Large intestine (tissue), 3 donors: ENCODE measurements around the gene ARMC9. TPM values are rescaled to one million over a fixed set of nuclear protein-coding genes. Genes with fewer than 3 reads are reported as not detected.

Source experiments
- DNase-seq, 2 donors: peaks; one replicate each; pipeline versions ENCODE4 v3.0.0 to v3.0.0-alpha.2; 2013
- H3K27ac ChIP-seq: one replicate; pipeline ENCODE4 v1.5.1; 2013; ENCODE audit warnings: low read length
- H3K27me3 ChIP-seq: 2 replicates; pipeline ENCODE4 v1.6.1; 2013; ENCODE audit warnings: low read length; ENCODE audit not compliant: control insufficient read depth, insufficient read depth
- H3K36me3 ChIP-seq: 2 replicates; pipeline ENCODE4 v1.6.1; 2013; ENCODE audit warnings: low read length; ENCODE audit not compliant: control insufficient read depth, insufficient read depth
- H3K4me1 ChIP-seq: one replicate; pipeline ENCODE4 v1.6.1; 2013; ENCODE audit warnings: low read length; ENCODE audit not compliant: control insufficient read depth, insufficient read depth
- H3K4me3 ChIP-seq: one replicate; pipeline ENCODE4 v1.5.1; 2013; ENCODE audit warnings: low read length
- H3K9me3 ChIP-seq: one replicate; pipeline ENCODE4 v1.6.1; 2013; ENCODE audit warnings: mild to moderate bottlenecking, low read depth, low read length, moderate library complexity; ENCODE audit not compliant: control insufficient read depth
- WGBS: methylation state at CpG from one replicate; pipeline ENCODE4 v1.1.5; 2013; ENCODE audit warnings: low lambda C conversion rate; ENCODE audit not compliant: insufficient coverage; 5-methylcytosine and 5-hydroxymethylcytosine counted together
- polyA plus RNA-seq: library from polyadenylated mRNA; unstranded; fragments of 120-200 nt; gene quantifications from one replicate; pipeline ENCODE4 v1.2.1, GENCODE V29; 2013

ARMC9 gene
- polyA plus RNA-seq, 1 donor = 14.4 TPM

- no peak for DNase-seq
- peaks cover 5% of the 10 kb centered on the region for H3K36me3 ChIP-seq
- no CpG with 5 or more reads among the region's 13 CpGs for WGBS
- H3K4me1 ChIP-seq = peaks cover 18% of the 10 kb centered on the region
- H3K27ac ChIP-seq = no peak overlapping the region
- H3K27me3 ChIP-seq = no peaks in the 10 kb centered on the region
- peaks cover 3% of the 10 kb centered on the region for H3K9me3 ChIP-seq
- H3K4me3 ChIP-seq = no peak overlapping the region
Measured at GRCh38 chr2:231360881-231361371, 162.5 kb downstream of the ARMC9 start.

GRCh38 chr2:231361701-231362554 lies 163.5 kb downstream of the ARMC9 start:
- peaks cover 19% of the 10 kb centered on the region for H3K4me1 ChIP-seq
- peak in 1 of 2 donors; percentile 22 for DNase-seq
- H3K4me3 ChIP-seq = no peak overlapping the region
- WGBS = no CpG with 5 or more reads among the region's 12 CpGs
- H3K9me3 ChIP-seq = peaks cover 3% of the 10 kb centered on the region
- H3K27ac ChIP-seq = no peak overlapping the region
- peaks cover 5% of the 10 kb centered on the region for H3K36me3 ChIP-seq
- no peaks in the 10 kb centered on the region for H3K27me3 ChIP-seq

- Histone ChIP-seq H3K36me3 (peaks cover 5% of the 10 kb centered on the region), H3K4me3 (no peak overlapping the region), H3K9me3 (peaks cover 3% of the 10 kb centered on the region), H3K27ac (no peak overlapping the region), H3K4me1 (peaks cover 19% of the 10 kb centered on the region), H3K27me3 (no peaks in the 10 kb centered on the region)
- WGBS = no CpG with 5 or more reads among the region's 9 CpGs
- no peak for DNase-seq
Measured at GRCh38 chr2:231362555-231363184, 164.2 kb downstream of the ARMC9 start.

- DNase-seq = no peak
- H3K27ac ChIP-seq = no peak overlapping the region
Measured at GRCh38 chr2:231364061-231364460, 165.6 kb downstream of the ARMC9 start.

GRCh38 chr2:231364961-231365810 lies 166.8 kb downstream of the ARMC9 start:
- Histone ChIP-seq H3K27ac (peak overlapping the region; percentile 69), H3K4me3 (no peak overlapping the region), H3K9me3 (peaks cover 3% of the 10 kb centered on the region), H3K27me3 (no peaks in the 10 kb centered on the region), H3K36me3 (peaks cover 7% of the 10 kb centered on the region), H3K4me1 (peaks cover 19% of the 10 kb centered on the region)
- no CpG with 5 or more reads among the region's 22 CpGs for WGBS
- DNase-seq = peak; percentile 73 to 91

More at GRCh38 chr2:231364061-231364460, 165.6 kb downstream of the ARMC9 start:
- WGBS = no CpG with 5 or more reads among the region's 5 CpGs
- Histone ChIP-seq H3K4me3 (no peak overlapping the region), H3K27me3 (no peaks in the 10 kb centered on the region), H3K4me1 (peaks cover 19% of the 10 kb centered on the region), H3K9me3 (peaks cover 3% of the 10 kb centered on the region), H3K36me3 (peaks cover 5% of the 10 kb centered on the region)

- no peak for DNase-seq
- Histone ChIP-seq H3K9me3 (no peaks in the 10 kb centered on the region), H3K4me1 (peaks cover 12% of the 10 kb centered on the region), H3K4me3 (no peak overlapping the region), H3K36me3 (peaks cover 2% of the 10 kb centered on the region), H3K27ac (no peak overlapping the region), H3K27me3 (no peaks in the 10 kb centered on the region)
- no CpG with 5 or more reads among the region's 8 CpGs for WGBS
Measured at GRCh38 chr2:231367178-231367577, 168.7 kb downstream of the ARMC9 start.

GRCh38 chr2:231369580-231370428 lies 171.4 kb downstream of the ARMC9 start:
- no peaks in the 10 kb centered on the region for H3K9me3 ChIP-seq
- no peak overlapping the region for H3K27ac ChIP-seq
- H3K4me1 ChIP-seq = peaks cover 27% of the 10 kb centered on the region
- no peaks in the 10 kb centered on the region for H3K27me3 ChIP-seq
- DNase-seq = no peak
- no CpG with 5 or more reads among the region's 23 CpGs for WGBS
- no peak overlapping the region for H3K4me3 ChIP-seq
- peaks cover 2% of the 10 kb centered on the region for H3K36me3 ChIP-seq

- no peak overlapping the region for H3K4me3 ChIP-seq
- H3K27me3 ChIP-seq = no peaks in the 10 kb centered on the region
- no peak overlapping the region for H3K27ac ChIP-seq
- H3K4me1 ChIP-seq = peaks cover 24% of the 10 kb centered on the region
- peaks cover 2% of the 10 kb centered on the region for H3K36me3 ChIP-seq
- no peak for DNase-seq
- WGBS = no CpG with 5 or more reads among the region's 6 CpGs
- no peaks in the 10 kb centered on the region for H3K9me3 ChIP-seq
Measured at GRCh38 chr2:231370429-231370748, 172.0 kb downstream of the ARMC9 start.

GRCh38 chr2:231370749-231371429 lies 172.5 kb downstream of the ARMC9 start:
- Histone ChIP-seq H3K27me3 (no peaks in the 10 kb centered on the region), H3K27ac (no peak overlapping the region), H3K36me3 (peaks cover 2% of the 10 kb centered on the region), H3K9me3 (no peaks in the 10 kb centered on the region), H3K4me1 (peaks cover 19% of the 10 kb centered on the region), H3K4me3 (no peak overlapping the region)
- DNase-seq = no peak
- no CpG with 5 or more reads among the region's 21 CpGs for WGBS
